Measurements from ENCODE around the gene MYMK. TPM values are rescaled to one million over a fixed set of nuclear protein-coding genes. Genes with fewer than 3 reads are reported as not detected.

The MYMK gene
- total and polyA plus RNA-seq, 2 of the 4 experiments (the other 2 are of a cell fraction) = not detected

GRCh38 chr9:133488686-133489252 lies 36.0 kb downstream of the MYMK start (continued):
- TF ChIP-seq USF2 (IDR thresholded peaks at IDR 0.05; ENCODE audit: low read depth, low read length) = no peak
- TF ChIP-seq BHLHE40 (IDR thresholded peaks at IDR 0.05; ENCODE audit: low read depth, low read length) = no peak
- TF ChIP-seq RCOR1 (IDR thresholded peaks at IDR 0.05; ENCODE audit: insufficient replicate concordance, low read length) = no peak
- TF ChIP-seq CHD1 (IDR thresholded peaks at IDR 0.05; ENCODE audit: low read depth, low read length) = no peak
- TF ChIP-seq POLR2A (IDR thresholded peaks at IDR 0.05; ENCODE audit: low read depth, low read length) = no peak
- TF ChIP-seq MAZ (IDR thresholded peaks at IDR 0.05; ENCODE audit: borderline replicate concordance, low read depth, low read length) = no peak
- TF ChIP-seq FOS (IDR thresholded peaks at IDR 0.05; ENCODE audit: low read depth, low read length) = no peak
